CD4-positive, alpha-beta T cell (primary cell): Measurements from ENCODE around the gene KXD1. TPM values are rescaled to one million over a fixed set of nuclear protein-coding genes. Genes with fewer than 3 reads are reported as not detected.
"Not testable (repeated sequence)": the region's sequence is repeated elsewhere in the genome, so short reads cannot be mapped to it uniquely, and the experiment has no call there.

Source experiments
- ATAC-seq: fragments of 200-7000 bp; cut with Tn5 transposase; one replicate; pipeline ENCODE4 v1.10.0; 2022; ENCODE audit warnings: mild to moderate bottlenecking; ENCODE audit not compliant: poor library complexity
- CTCF ChIA-PET: fragments of 350-600 bp; sonication (Branson Sonifier 250); formaldehyde crosslinking; loops from one replicate; lab custom pipeline; 2021; ENCODE audit warnings: antibody characterized with exemption, inconsistent platforms; lab: Charles Lee
- POLR2A ChIA-PET: fragments of 350-600 bp; sonication (Branson Sonifier 250); formaldehyde crosslinking; loops from one replicate; lab custom pipeline; 2021; ENCODE audit warnings: antibody characterized with exemption, inconsistent platforms; lab: Charles Lee
- DNase-seq, 14 experiments: peaks; one replicate each; pipeline ENCODE4 v3.0.0-alpha.2; 2013 to 2020; ENCODE audit warnings: mixed read lengths in 2 of 14
- H3K27ac ChIP-seq, 2 donors: one replicate each; pipeline versions ENCODE4 v1.5.1 to v1.7.0; 2013; ENCODE audit warnings: low read length in 2 of 2, low read depth in 1 of 2, mild to moderate bottlenecking in 1 of 2
- H3K27me3 ChIP-seq, 2 experiments: 1 replicate in 1 of 2; 2 replicates in 1 of 2; pipeline versions ENCODE4 v1.6.1 to v1.7.0; 2013; ENCODE audit warnings: low read length in 2 of 2, control low read depth in 1 of 2, mild to moderate bottlenecking in 1 of 2, moderate library complexity in 1 of 2; ENCODE audit not compliant: insufficient read depth in 2 of 2, control insufficient read depth in 1 of 2
- H3K36me3 ChIP-seq: one replicate; pipeline ENCODE4 v1.6.1; 2013; ENCODE audit warnings: low read length, control low read depth; ENCODE audit not compliant: insufficient read depth
- H3K4me1 ChIP-seq: one replicate; pipeline ENCODE4 v1.6.1; 2013; ENCODE audit warnings: low read length, control low read depth; ENCODE audit not compliant: insufficient read depth
- H3K4me3 ChIP-seq: one replicate; pipeline ENCODE4 v1.5.1; 2013; ENCODE audit warnings: mild to moderate bottlenecking, low read length, moderate library complexity
- H3K9me3 ChIP-seq, 2 experiments: 1 replicate in 1 of 2; 2 replicates in 1 of 2; pipeline versions ENCODE4 v1.6.1 to v1.7.0; 2013; ENCODE audit warnings: low read length in 2 of 2, mild to moderate bottlenecking in 2 of 2, control low read depth in 1 of 2, moderate library complexity in 1 of 2; ENCODE audit not compliant: control insufficient read depth in 1 of 2, insufficient read depth in 1 of 2
- H3K27ac Mint-ChIP-seq: one replicate; pipeline ENCODE4 v1.8.0; 2020; ENCODE audit warnings: mixed read lengths
- H3K27me3 Mint-ChIP-seq: one replicate; pipeline ENCODE4 v1.8.0; 2021; ENCODE audit warnings: mixed read lengths
- H3K36me3 Mint-ChIP-seq: one replicate; pipeline ENCODE4 v1.8.0; 2021; ENCODE audit warnings: low read depth, mixed read lengths
- H3K4me1 Mint-ChIP-seq: one replicate; pipeline ENCODE4 v1.8.0; 2021; ENCODE audit warnings: low read depth, mixed read lengths
- H3K4me3 Mint-ChIP-seq: one replicate; pipeline ENCODE4 v1.8.0; 2020; ENCODE audit warnings: mild to moderate bottlenecking, mixed read lengths
- H3K9me3 Mint-ChIP-seq: one replicate; pipeline ENCODE4 v1.8.0; 2020; ENCODE audit warnings: mixed read lengths
- CTCF ChIP-seq: fragments of 200-600 bp; IDR thresholded peaks from one replicate; pipeline ENCODE4 v1.8.0; 2022; ENCODE audit warnings: antibody characterized with exemption, mild to moderate bottlenecking
- intact Hi-C, 2 experiments: fragments of 100-400 bp; cut with DNase I in 1 of 2; cut with micrococcal nuclease in 1 of 2; formaldehyde crosslinking; loops; one replicate each; pipeline versions ENCODE4 v1.15.1 to v1.9.0; 2023 to 2025; cut with DNase I, micrococcal nuclease
- total RNA-seq, 174 experiments: library from RNA in 2 of 174; stranded (reverse) in 2 of 174; gene quantifications; one replicate each; pipeline ENCODE4 v1.2.3 and lab custom pipeline; 2021 to 2026

The KXD1 gene
- total RNA-seq, 2 experiments from 2014 or later = 64.2 to 66.9 TPM

- peaks cover 22% of the 10 kb centered on the region for H3K4me1 ChIP-seq
- no peak overlapping the region for H3K4me3 Mint-ChIP-seq
- H3K4me3 ChIP-seq = no peak overlapping the region
- ChIA-PET CTCF (no interaction called here), POLR2A (no interaction called here)
- peak in 3 of 14 experiments; percentile 27 to 50 (median 41) for DNase-seq
- H3K27ac ChIP-seq = no peak overlapping the region
- TF ChIP-seq CTCF = no peak
- H3K9me3 ChIP-seq = no peaks in the 10 kb centered on the region
- no peak overlapping the region for H3K27ac Mint-ChIP-seq
- H3K27me3 ChIP-seq = peaks cover 3 to 11% of the 10 kb centered on the region in 2 experiments
- no peaks in the 10 kb centered on the region for H3K36me3 Mint-ChIP-seq
- intact Hi-C loops = loop anchor here in 1 of 2 experiments (10.0 kb wide), 1 partner anchor 438 kb away; the partner anchor contains the start of genes ARMC6 and SUGP2
- peaks cover 24% of the 10 kb centered on the region for H3K27me3 Mint-ChIP-seq
- H3K36me3 ChIP-seq = no peaks in the 10 kb centered on the region
- peaks cover 9% of the 10 kb centered on the region for H3K4me1 Mint-ChIP-seq
- H3K9me3 Mint-ChIP-seq = no peaks in the 10 kb centered on the region
- no peak for ATAC-seq
Observed at GRCh38 chr19:18596752-18597157, 39.1 kb downstream of the KXD1 start.

GRCh38 chr19:18597809-18598660, 40.4 kb downstream of the KXD1 start:
- no peak overlapping the region for H3K4me3 Mint-ChIP-seq
- H3K27ac Mint-ChIP-seq = no peak overlapping the region
- H3K36me3 ChIP-seq = no peaks in the 10 kb centered on the region
- CTCF ChIA-PET = no interaction called here
- POLR2A ChIA-PET = no interaction called here
- H3K27me3 Mint-ChIP-seq = peaks cover 34% of the 10 kb centered on the region
- no peak overlapping the region for H3K4me3 ChIP-seq
- no peaks in the 10 kb centered on the region for H3K9me3 Mint-ChIP-seq
- H3K27me3 ChIP-seq = peaks cover 9 to 21% of the 10 kb centered on the region in 2 experiments
- no peaks in the 10 kb centered on the region for H3K36me3 Mint-ChIP-seq
- H3K27ac ChIP-seq = no peak overlapping the region
- peaks cover 11% of the 10 kb centered on the region for H3K4me1 Mint-ChIP-seq
- no peak for TF ChIP-seq CTCF
- H3K4me1 ChIP-seq = peaks cover 22% of the 10 kb centered on the region
- H3K9me3 ChIP-seq = peaks cover 0 to under 1% of the 10 kb centered on the region in 2 experiments
- DNase-seq (no peak), ATAC-seq (no peak)
- intact Hi-C loops = loop anchor here in 1 of 2 experiments (10.0 kb wide), 1 partner anchor 437 kb away; the partner anchor contains the start of genes ARMC6 and SUGP2

- no peaks in the 10 kb centered on the region for H3K36me3 ChIP-seq
- DNase-seq (no peak), ATAC-seq (no peak)
- no peak overlapping the region for H3K27ac Mint-ChIP-seq
- peaks cover 26% of the 10 kb centered on the region for H3K4me1 ChIP-seq
- peaks cover 21 to 34% of the 10 kb centered on the region in 2 experiments for H3K27me3 ChIP-seq
- peaks cover 0 to 6% of the 10 kb centered on the region in 2 experiments for H3K9me3 ChIP-seq
- CTCF ChIA-PET = no interaction called here
- H3K4me3 Mint-ChIP-seq = no peak overlapping the region
- intact Hi-C loops = loop anchor here in 1 of 2 experiments (10.0 kb wide), 1 partner anchor 435 kb away; the partner anchor contains the start of genes ARMC6 and SUGP2
- no peak for TF ChIP-seq CTCF
- H3K4me1 Mint-ChIP-seq = peaks cover 15% of the 10 kb centered on the region
- H3K36me3 Mint-ChIP-seq = no peaks in the 10 kb centered on the region
- peaks cover 43% of the 10 kb centered on the region for H3K27me3 Mint-ChIP-seq
- no peak overlapping the region for H3K4me3 ChIP-seq
- POLR2A ChIA-PET = no interaction called here
- H3K9me3 Mint-ChIP-seq = no peaks in the 10 kb centered on the region
- H3K27ac ChIP-seq = no peak overlapping the region
Observed at GRCh38 chr19:18599485-18599884, 41.8 kb downstream of the KXD1 start.

GRCh38 chr19:18600692-18601397, 43.2 kb downstream of the KXD1 start:
- peaks cover 35 to 47% of the 10 kb centered on the region in 2 experiments for H3K27me3 ChIP-seq
- H3K27me3 Mint-ChIP-seq = peaks cover 56% of the 10 kb centered on the region

More at GRCh38 chr19:18600692-18601397, 43.2 kb downstream of the KXD1 start:
- H3K27ac Mint-ChIP-seq, H3K27ac ChIP-seq, H3K4me3 ChIP-seq, ATAC-seq, H3K36me3 ChIP-seq, H3K9me3 Mint-ChIP-seq, intact Hi-C loops, H3K4me1 Mint-ChIP-seq, H3K4me3 Mint-ChIP-seq, POLR2A ChIA-PET, DNase-seq, H3K36me3 Mint-ChIP-seq, CTCF ChIA-PET: not testable (repeated sequence)
- H3K4me1 ChIP-seq = peaks cover 22% of the 10 kb centered on the region
- peaks cover 0 to 16% of the 10 kb centered on the region in 2 experiments for H3K9me3 ChIP-seq
